Panc1 (cell line): Measurements from ENCODE around the gene TSPO2.
A peak's percentile ranks its signal among the peaks of the same experiment; 100 is the strongest.

Source experiments
- CTCF ChIP-seq: fragments of 450-650 bp; IDR thresholded peaks from 2 replicates; pipeline ENCODE4 v1.5.1; 2017; ENCODE audit warnings: mild to moderate bottlenecking
- POLR2AphosphoS5 ChIP-seq: IDR thresholded peaks from 2 replicates; pipeline ENCODE4 v1.6.1; 2012; ENCODE audit warnings: mild to moderate bottlenecking, low read depth, low read length, moderate library complexity
- REST ChIP-seq, 2 experiments: IDR thresholded peaks; 2 replicates each; pipeline ENCODE4 v1.6.1; 2011 to 2012; ENCODE audit warnings: low read depth in 2 of 2, control low read depth in 1 of 2, low read length in 1 of 2, mild to moderate bottlenecking in 1 of 2, moderate library complexity in 1 of 2; ENCODE audit not compliant: insufficient read depth in 1 of 2
- SIN3A ChIP-seq: IDR thresholded peaks from 2 replicates; pipeline ENCODE4 v1.6.1; 2012; ENCODE audit warnings: low read depth, mild to moderate bottlenecking, low read length, moderate library complexity, borderline replicate concordance; ENCODE audit not compliant: insufficient read depth
- TCF7L2 ChIP-seq: IDR thresholded peaks from 2 replicates; pipeline ENCODE4 v1.6.1; 2011; ENCODE audit warnings: mild to moderate bottlenecking, low read depth, low read length, inconsistent platforms

GRCh38 chr6:41071923-41072835 lies 29.9 kb downstream of the TSPO2 start, which contains the start of gene OARD1:
- TF ChIP-seq CTCF (no peak), POLR2AphosphoS5 (peak; percentile 70; the same call in 1 of the 2 replicates), SIN3A (peak; percentile 76; the same call in 1 of the 2 replicates), REST (IDR thresholded peaks at IDR 0.05; ENCODE audit: insufficient read depth in 1 of 2, low read depth in 2 of 2, low read length in 1 of 2) (0 out of 4 replicates have a peak, but pooled peaks of 1 of the 2 experiments have one; percentile 30), TCF7L2 (peak; percentile 88; the same call in 1 of the 2 replicates)
